OCI-LY1 (cell line): Measurements from ENCODE around the gene PVALEF.

Source experiments
- CTCF ChIP-seq: fragments of 200-600 bp; sonication (generic), shearing (Covaris generic); IDR thresholded peaks from 2 replicates; pipeline ENCODE4 v1.5.1; 2017; ENCODE audit warnings: mild to moderate bottlenecking, antibody characterized with exemption, low read length, moderate library complexity, mixed read lengths
- EZH2 ChIP-seq: fragments of 200-600 bp; sonication (generic), shearing (Covaris generic); IDR thresholded peaks from 2 replicates; pipeline ENCODE4 v1.8.0; 2017; ENCODE audit warnings: borderline replicate concordance, mixed run types, mild to moderate bottlenecking, antibody characterized with exemption, low read length, moderate library complexity, mixed read lengths

DNA sequence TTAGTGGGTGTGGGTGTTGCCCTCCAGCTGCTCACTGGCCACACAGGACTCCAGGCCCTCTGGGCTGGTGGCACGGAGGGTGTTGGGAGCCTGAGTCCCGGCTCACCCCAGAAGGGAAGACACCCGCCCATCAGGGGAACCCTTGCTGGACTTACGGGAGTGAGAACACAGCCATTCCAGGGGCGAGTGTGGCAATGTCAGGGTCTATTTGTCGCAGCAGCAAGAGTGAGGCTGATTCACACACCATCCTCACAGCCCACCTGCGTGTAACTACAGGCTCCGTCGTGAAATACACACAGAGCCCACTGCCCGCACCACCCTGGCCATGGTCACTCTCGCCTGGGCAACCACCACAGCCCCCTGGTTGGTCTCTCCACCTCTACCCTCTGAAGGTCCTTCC is 18.5 kb downstream of the PVALEF start:
- TF ChIP-seq CTCF (no peak), EZH2 (no peak)
